ENCODE results near the gene RGN.
"Not testable (repeated sequence)": the region's sequence is repeated elsewhere in the genome, so short reads cannot be mapped to it uniquely, and the experiment has no call there.

RGN gene

GRCh38 chrX:47078129-47079043 is at the start of gene RGN:
RGN (plus strand) TSS chrX:47078443; CDS start chrX:47081145, 2,702 bp downstream.
- DNase-seq, result peak in 1 of 2 experiments; percentile 7

- DNase-seq, result no peak
Observed at GRCh38 chrX:47030339-47030738, 47.9 kb upstream of the RGN start.

GRCh38 chrX:47047989-47048388 is 30.3 kb upstream of the RGN start:
- DNase-seq, result no peak

GRCh38 chrX:47059142-47059874 is 18.9 kb upstream of the RGN start:
- DNase-seq, result no peak

DNA sequence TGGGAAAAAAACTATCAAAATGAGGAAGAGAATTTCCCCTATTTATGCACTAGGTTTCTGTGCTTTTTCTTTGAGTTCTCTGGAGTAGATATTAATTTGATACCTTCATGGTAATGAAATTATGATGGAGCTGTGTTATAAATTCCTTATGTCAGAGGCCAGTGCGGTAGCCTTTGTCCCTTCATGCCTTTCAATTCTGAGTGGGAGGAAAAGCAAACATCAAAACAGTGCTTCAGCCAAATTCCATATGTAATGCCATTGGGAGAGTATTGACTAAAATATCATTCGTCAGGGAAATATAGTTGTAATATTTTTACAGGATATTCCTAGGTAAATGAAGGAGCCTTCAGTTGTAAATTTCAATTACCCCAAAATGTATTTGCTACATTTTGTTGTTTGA is 17.5 kb upstream of the RGN start:
- DNase-seq, result no peak

DNA sequence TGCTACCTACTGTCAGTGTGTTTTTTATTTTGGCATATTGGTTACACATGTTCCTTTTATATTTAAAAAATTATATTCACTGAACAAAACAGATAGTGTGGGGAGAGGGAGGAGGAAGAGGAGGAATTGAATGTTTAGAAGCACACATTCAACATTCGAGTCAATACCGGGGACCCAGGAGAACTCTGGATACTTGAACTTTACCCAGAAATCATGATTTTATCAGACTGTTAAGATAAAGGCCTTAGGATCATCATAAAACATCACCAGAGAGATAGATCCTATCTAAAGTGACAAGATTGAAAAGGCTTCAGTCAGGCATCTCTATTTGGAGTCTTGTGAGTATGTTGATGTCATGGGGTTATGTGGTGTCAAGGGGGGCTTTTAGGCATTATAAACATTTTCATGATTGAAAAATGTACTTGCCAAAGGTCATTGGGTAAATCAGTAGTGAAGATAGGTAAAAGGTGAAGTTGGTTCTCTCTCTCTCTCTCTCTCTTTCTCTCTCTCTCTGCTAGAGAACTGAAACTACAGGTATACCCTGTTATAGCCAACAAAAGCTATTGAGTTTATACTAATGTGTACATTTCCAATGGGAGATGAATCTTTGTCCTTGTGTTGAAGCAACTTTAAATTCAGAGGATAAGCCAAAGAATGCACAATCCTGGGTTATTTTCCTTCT is 16.9 kb upstream of the RGN start:
- no peak for DNase-seq

DNA sequence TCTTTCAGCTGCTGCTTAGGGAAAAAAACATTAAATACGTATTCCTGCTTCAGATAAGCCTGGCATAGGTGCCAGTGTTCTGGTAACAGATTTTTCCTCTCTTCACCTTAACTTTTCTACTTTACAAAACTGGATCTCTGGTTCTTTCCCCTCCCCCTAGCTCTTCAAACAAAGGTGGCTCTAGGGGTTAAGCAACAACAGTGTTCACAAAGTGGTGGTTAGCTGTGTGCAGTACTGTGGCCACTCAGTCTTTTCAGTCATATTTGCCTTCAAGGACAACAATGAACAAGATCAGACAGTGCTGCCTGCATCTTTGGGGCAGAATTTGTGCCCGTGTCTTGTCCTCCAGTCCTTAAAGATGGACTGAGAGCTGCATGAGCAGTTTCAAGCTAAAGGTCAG is 15.1 kb upstream of the RGN start:
- no peak for DNase-seq

GRCh38 chrX:47068214-47068613 is 10.0 kb upstream of the RGN start:
- no peak for DNase-seq

GRCh38 chrX:47068720-47069119 is 9.5 kb upstream of the RGN start:
- DNase-seq, result no peak

- no peak for DNase-seq
Observed at GRCh38 chrX:47080215-47080914, 2.1 kb downstream of the RGN start.

DNA sequence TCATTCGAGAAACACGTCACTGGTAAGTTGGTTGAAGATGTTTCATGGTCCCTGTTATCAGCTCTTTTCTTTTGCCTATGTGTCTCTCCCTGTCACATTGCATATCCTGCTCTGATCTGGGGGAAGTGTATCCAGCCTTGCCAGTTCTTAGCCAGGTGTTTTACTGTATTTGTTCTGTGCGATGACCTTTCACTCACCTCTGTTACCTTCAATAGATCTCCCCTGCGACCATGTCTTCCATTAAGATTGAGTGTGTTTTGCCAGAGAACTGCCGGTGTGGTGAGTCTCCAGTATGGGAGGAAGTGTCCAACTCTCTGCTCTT is 2.6 kb downstream of the RGN start:
- DNase-seq, result no peak

DNA sequence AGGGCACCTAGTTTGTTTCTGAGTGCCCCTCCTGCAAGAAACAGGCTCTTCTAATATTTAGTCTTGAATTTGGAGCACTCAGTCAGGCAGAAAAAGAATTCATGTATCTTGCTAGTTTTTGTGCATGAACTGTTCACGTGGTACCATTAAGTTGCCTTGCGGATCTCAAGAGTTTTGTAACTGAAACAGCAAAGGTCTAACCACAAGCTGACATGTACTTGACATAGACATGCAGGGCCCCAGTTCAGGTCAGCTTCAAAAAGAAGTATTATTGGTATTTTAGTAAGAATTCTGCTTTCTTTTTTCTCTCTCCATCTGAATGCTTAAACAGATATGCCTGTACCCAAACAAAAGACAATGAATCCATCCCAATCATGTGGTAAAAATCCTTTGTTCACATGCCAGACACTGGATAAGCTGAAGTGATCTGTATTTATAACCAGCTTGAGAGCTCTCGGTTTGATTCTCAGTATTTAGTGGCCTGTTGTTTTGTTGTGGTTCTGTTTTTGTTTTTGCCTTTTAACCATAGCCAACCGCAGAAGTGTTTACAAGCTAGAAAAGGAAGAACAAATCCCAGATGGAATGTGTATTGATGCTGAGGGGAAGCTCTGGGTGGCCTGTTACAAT is 13.0 kb downstream of the RGN start:
- DNase-seq, result no peak

- no peak for DNase-seq
Observed at GRCh38 chrX:47093248-47093647, 15.0 kb downstream of the RGN start.

GRCh38 chrX:47093860-47094259 is 15.6 kb downstream of the RGN start:
- no peak for DNase-seq

DNA sequence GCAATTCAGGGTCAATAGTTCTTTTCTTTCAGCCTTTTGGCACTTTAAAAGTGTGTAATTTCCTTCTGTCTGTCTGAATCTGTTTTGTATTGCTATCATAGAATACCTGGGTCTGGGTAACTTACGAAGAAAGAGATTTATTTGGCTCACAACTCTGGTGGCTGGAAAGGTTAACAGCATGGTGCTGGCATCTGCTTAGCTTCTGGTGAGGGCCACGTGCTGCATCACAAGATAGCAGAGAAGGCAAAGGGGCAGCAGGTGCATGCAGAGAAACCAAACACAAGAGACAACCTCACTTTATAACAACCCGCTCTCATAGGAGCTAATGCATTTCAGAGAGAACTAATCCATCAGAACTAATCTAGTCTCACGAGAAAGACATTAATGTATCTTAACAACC is 18.8 kb downstream of the RGN start:
- no peak for DNase-seq

DNA sequence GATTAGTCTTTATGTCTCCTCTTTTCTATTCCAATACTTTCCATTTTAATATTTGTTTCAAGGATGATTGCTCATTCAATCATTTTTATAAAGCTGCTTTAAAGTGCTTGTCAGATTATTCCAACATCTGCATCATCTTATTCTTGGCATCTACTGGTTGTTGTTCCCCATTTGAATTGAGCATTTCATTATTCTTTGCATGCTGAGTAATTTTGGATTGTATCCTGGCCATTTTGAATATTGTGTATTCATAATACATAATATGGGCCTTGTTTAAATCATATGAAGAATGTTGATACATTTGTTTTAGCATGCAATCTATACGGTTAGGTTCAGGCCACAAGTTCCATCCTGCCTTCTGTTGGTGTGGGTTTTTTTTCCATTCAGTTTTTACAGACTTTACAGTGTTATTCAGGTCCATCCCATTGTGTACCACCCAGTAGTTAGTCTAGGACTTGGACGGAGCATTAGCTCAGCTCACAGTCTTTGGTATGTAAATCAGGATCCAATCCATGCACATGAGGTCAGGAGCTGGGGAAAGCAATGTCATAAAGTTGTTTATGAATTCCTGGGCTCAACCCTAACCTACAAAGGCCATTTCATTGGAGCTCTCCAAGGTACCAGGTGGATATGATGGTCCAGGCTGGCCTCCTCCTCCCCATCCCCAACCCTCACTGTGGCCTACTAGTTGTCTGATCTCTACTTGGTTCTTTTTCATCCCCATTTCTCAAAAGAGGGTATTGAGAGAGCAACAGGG is 20.3 kb downstream of the RGN start:
- no peak for DNase-seq

DNA sequence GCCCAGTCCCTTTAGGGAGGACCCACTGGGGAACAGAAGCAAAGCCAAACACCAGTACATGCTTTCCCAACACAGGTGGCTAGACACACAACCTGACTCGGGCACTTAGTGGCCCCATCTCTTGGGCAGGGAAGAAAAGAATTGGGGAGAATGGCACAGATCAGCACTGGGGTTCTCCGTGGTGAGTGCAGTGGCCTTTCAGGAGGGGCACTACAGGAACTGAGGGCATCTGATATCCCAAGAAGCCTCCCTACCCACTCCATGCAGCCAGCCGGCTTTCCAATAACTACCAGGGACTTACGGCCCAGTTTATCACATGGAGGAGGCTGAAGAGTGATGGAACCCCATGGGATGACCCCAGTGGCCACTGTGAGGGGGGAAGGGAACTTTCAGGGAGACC is 23.0 kb downstream of the RGN start:
- DNase-seq, result no peak

- DNase-seq, result not testable (repeated sequence)
Observed at GRCh38 chrX:47110936-47111615, 32.8 kb downstream of the RGN start.

DNA sequence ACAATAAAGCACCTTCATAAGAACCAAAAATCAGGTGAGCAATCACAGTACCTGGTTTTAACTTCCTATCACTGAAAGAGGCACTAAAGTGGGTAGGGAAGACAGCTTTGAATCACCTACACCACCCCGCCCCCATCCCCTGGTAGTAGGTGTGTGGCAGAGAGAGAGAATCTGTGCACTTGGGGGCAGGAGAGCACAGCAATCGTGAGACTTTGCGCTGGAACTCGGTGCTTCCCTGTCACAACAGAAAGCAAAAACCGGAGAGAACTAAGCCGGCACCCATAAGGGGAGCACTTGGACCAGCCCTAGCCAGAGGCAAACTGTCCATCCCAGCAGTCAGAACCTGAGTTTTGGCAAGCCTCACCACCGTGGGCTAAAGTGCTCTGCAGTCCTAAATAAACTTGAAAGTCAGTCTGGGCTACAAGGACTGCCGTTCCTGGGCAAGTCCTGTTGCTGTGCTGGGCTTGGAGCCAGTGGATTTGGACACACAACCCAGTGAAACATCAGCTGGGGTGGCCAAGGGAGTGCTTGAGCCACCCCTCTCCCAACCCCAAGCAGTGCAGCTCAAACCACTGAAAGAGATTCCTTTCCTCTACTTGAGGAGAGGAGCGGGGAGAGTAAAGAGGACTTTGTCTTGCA is 34.2 kb downstream of the RGN start:
- no peak for DNase-seq

DNA sequence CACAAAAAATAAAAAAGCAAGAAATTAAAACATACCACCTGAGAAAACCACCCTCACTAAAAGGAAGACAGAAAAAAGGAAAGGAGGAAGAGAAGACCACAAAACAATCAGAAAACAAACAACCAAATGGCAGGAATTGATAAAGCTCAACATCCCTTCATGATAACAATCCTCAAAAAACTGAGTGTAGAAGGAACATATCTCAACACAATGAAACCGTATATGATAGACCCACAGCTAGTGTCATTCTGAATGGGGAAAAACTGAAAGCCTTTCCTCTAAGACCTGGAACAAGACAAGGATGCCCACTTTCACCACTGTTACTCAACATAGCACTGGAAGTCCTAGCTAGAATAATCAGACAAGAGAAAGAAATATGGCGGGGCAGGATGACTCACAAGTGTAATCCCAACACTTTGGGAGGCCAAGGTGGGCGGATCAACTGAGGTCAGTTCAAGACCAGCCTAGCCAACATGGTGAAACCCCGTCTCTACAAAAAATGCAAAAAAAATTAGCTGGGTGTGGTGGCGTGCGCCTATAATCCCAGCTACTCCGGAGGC is 38.4 kb downstream of the RGN start:
- DNase-seq, result not testable (repeated sequence)

Measured in cerebellar nuclear complex (tissue), 1 donor.